CD4-positive, alpha-beta T cell treated with Interleukin-6 for 4 hours (primary cell): ENCODE data around the gene NEU4.

Experiments used
- DNase-seq: peaks from one replicate; pipeline ENCODE4 v3.0.0-alpha.2; 2020; ENCODE audit warnings: mixed read lengths

Gene NEU4

DNA sequence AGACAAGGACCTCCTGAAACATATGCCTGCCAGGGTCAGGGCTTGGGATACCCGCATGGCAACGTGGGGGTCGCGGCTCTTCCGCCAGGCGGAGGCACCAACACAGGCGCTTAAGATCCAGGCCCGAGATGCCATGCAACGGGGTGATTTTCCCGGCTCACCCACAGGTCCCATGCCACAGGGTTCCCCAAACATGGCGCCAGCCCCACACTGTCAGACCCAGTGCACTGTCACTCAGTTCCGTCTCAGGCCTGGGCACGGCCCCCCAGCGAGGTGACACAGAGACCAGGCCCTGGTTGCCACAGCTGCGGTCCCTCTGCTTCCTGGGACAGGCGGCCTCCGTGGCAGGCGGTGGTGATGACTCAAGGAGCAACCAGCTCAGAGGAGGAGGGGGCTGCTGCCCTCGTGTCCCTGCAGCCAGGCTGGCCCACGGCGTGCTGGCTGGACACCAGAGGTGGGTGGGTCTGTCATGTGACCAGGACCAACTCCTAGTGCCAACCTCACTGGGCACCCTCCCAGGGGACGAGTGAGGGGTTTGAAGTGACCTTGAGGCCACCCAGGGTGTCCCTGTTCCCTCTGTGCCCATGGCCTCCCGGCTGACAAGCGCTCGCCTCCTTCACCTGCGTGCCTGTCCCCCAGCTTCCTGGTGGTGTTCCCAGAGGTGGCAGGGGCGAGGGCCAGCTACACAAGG is 44.8 kb downstream of the NEU4 start:
- DNase-seq, result peak; percentile 34

DNA sequence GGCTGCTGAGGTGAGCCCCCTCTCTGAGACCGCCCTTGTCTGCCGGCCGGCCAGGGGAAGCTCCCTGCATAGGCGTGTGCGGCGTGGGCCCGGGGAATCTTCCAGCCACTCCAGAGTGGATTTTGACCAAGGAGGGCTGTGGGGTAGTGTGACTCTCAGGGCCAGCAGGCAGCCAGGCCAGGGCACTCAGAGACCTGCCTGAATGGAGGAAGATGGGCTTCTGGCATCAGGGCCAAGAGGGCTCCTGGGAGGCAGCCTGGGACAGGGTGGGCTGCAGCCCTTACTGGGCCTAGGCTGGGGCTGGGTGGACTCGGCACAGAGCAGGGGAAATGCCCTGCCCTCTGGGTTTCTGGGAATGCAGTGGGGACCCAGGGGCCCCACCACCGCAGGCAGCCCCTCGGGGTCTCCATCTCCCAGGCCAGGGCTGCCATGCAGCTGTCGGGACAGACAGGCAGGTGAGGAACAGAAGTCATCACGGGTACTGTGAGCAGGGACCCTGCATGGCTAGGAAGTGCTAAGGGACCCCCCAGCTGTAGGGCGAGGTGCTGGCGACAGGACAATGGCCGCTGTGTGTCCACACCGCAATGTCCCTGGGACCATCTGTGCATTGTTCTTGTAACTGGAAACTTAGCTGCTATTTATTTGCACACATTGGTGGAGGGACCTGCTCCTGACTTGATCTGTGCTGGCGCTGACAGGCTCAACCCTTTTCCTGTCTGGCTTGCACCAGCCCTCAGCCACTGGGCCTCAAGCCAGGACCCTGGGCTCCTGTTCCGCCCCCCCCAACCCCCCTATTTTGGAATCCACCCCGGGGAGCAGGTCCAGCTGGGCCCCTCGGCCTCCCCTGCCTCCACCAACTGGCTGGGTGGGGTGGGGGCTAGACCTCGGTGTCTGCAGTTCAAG is 45.6 kb downstream of the NEU4 start:
- peak; percentile 1 for DNase-seq

DNA sequence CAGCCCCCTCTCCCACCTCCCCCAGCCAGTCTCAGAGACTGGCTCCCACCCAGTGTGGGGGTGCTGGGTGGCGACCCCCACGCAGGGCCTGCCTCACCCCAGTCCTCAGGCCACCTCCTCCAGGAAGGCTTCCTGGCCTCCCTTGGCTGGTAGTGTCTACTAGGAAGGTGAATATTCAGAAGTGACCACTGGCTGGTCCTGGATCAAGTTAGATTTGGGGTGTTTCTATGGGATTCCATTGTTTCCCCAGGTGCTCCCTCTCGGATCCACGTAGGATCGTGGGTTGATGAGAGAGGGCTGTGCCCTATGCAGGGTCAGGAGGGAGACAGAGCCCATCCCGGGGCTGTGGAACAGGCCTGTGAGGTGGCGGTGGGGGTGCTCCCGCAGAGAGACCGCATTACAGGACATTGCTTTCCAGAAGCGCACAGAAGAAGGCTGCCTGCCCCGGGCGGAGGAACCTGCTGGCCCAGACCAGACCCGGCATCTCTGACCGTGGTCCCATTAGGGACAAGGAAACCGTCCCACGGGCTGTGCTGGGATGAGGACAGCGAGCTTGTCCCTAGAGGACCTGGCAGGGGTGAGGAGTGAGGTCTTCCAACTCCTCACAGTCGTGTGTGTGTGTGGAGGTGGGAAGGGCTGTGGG is 46.4 kb downstream of the NEU4 start:
- DNase-seq, result peak; percentile 1

DNA sequence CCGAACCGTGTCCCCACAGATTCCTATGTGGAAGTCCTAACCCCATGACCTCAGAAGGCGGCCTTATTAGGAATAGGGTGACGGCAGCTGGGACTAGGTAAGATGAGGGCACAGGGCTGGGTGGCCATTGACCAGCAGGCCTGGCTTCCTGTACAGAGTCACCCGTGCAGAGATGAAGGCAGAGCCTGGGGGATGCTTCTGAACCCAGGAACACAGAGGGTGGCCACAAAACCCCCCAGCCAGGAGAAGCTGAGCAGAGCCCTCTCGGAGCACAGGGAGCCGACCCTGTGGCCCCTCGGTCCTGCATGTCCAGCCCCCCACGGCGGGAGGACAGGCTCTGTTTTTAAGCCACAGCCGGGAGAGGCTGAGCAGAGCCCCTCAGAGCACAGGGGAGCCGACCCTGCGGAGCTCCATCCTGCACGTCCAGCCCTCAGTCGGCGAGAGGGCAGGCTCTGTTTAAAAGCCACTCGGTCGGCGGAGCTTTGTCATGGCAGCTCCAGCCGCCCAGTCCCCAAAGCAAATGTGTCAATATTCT is 47.0 kb downstream of the NEU4 start:
- DNase-seq, result no peak

DNA sequence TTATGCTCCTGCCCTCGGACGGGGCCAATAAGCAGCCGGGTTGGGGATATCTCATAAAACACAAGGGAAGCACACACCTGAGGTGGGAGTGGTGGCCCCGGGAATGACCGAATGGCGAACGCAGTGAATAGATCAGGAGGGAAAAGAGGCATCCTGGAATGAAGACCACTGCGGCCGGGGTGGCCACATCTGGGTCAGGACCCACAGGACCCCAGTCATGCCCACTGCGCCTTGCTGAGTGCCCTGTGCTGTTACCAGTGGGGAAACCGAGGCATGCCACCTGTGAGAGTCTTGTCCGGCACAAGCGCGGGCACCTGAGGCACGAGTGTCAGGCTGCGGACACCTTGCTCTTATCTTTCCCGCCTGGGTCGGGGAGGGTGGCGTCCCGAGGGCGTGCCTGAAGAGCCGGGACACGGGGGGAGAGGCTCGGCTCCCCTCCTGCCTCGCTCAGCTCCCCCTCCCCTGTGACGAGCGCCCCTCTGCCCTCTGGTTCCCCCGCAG is 48.1 kb downstream of the NEU4 start:
- peak; percentile 1 for DNase-seq

DNA sequence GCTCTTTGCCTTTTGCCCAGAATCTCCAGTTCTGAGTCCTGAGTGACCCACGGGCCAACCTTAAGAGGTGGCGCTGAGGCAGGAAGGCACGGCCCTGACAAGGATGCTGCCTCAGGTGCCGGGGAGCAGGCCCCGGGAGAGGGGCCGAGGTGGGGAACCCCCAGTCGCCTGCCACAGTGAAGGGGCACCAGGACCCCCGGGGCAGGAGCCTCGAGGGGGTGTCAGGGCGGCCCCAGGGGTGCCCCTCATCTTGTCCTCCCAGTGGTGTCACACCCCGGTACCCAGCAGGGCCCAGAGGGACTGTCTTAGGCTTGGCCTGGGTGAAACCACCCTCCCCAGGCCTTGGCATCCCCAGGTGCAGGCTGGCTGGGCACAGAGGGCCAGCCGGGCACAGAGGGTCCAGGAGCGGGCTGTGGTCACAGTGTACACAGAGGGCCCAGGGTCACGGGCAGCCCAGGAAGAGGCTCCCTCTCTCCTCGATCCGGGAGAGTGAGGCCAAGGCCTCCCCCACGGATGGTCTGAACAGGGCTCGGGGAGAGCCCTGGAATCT is 48.7 kb downstream of the NEU4 start:
- peak; percentile 2 for DNase-seq

DNA sequence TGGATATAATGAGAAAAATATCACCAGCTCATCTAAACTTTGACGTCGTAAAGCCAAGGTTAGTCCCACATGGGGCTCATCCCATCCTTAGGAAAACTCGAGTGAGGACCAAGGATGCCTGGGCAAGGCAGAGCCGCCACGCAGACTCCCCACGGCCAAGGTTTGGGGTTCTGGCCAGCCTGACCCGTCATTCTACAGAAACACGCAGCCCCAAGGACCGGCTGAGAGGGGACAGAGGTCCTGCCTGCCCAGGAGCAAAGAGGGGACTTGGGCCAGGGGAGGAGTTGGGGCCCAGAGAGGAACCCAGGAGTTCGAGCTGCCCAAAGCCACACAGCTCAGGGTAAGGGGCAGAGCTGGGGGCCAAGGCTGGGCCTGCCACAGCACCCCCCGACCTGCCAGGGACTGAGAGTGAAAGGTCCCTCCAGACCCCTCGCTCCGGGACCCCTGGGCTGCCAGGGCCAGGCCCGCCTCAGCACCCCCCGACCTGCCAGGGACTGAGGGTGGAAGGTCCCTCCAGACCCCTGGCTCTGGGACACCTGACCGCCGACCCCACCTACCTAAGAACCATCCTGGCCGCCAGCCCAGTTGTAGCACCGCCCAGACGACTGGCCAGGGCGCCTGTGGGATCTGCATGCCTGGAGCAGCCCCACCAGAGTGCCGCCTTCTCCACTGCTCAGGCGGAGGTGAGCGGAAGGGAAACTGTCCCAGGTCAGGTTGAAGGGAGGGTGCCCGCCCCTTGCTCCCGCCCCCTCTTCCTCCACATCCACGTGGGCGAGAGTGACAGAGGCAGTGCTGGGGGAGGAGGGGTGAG is 49.4 kb downstream of the NEU4 start, which contains the start of gene PDCD1:
PDCD1 (minus strand) TSS at position 689 of the 811 bp plus-strand sequence; CDS start at position 633, 56 bp downstream.
- peak; percentile 77 for DNase-seq

DNA sequence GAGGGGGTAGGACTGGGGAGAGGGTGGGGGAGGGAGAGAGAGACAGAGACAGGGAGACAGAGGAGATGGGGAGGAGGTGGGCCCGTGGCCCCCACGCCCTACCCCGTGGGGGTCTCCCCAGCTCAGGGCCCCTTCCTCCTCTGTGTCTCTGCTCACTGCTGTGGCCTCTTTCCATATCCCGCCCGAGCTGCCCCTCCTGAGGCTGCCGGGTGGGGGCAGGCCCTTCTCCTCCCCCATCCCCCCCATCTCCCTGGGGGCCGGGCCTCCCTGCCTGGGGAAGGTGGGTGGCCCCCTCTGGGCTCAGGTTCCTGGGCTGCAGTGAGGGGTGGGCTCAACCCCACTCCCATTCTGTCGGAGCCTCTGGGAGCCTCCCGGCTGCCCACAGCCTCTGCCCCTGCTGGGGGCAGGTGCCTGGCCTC is 50.0 kb downstream of the NEU4 start:
- DNase-seq, result no peak

DNA sequence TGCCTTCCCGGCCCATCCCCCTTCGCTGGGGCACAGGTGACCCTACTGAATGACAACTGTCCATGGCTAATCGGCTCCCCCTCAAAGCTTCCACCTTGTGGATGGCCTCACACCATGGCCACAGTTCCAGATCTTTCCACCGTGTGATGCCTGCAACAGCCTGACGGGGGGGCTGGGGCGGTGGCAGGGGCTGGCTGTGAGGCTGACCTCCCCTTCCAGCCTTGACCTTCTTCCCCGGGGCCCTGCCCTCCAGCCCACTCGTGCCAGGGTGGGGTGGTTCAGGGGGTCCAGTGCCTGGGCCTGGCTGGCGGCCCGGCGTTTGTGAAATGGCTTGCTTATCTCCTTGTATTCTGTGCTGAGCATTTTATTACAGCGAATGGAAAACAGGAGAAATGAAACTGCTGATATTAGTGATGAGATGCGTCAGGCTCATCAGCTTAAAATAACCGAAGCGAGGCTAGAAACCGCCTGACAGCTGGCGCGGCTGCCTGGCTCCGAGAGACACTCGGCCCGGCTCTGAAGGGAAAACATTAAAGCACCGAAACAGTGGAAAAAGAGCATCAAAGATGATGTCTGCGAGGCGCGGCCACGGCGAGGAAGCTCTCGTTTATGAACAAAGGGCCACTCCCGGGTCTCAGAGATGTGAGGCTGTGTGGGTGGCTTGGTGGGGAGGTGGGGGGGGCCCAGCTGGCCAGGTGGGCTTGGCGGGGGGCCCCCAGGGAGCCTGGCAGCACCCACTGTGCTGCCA is 50.6 kb downstream of the NEU4 start:
- DNase-seq, result peak; percentile 51

DNA sequence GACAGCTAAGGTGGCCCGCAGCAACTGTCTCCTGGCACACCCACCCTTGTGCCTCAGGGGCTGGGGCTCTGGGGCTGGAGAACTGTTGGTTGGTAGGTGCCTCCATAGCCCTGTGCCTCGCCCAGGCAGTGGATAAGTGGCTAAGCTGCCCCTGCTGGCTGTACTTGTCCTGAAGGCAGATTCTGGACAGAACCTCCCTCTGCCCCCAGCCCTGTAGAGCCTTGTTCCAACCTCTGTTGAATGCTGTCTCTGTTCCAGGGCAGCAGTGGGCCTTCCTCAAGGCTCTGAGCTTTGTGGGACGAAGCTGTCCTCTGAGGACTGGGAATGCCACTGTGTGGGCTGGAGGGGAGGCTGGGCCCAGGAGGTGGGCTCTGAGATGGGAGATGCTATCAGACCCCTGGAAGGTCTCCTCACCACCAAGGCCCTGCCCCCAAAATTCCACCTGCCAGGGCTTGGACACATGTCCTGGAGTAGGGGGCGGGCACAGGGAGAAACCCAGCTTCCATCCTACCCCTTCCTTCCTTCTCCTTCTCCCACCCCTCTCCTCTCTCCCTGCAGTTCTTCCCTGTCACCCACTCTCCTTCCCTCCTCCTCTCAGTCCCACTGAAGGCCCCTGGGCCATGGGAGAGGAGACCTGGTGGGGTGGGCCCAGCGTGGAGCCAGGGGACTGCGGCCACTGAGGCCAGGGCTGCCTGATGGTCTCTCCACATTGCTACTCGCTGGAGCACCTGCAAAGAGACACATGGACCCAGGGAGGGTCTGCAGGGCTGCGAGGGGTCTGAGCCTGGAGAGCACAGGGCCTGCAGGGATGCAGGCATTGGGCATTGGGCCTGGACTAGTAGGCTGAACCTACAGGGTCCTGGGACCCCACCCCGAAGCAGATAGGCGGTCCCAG is 51.4 kb downstream of the NEU4 start:
- DNase-seq, result peak; percentile 1

DNA sequence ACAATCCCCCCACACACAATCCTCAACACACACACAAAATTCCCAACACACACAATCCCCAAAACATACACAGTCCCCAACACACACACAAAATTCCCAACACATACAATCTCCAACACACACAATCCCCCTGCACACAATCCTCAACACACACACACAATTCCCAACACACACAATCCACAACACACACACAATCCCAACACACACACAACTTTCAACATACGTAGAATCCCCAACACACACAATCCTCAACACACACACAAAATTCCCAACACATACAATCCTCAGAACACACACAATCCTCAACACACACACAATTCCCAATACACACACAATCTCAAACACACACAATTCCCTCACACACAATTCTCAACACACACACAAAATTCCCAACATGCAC is 52.3 kb downstream of the NEU4 start:
- DNase-seq, result no peak

DNA sequence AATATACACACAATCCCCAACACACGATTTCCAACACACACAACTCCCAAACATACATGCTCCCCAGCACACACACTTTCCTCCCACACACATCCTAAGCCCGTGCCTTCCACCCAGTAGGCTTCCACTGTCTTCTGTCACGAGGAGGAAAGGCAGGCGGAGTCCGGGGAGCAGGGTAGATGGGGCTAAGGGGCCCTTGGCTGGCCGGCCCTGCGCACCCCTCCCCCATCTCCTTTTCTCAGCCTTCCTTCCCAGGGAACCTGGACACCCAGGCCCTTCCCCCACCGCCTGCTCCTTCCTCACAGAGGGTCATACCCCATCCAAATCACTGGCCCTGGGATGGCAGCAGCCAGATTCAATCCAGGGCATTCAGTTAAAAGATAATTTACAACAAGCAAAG is 53.1 kb downstream of the NEU4 start:
- DNase-seq, result no peak

DNA sequence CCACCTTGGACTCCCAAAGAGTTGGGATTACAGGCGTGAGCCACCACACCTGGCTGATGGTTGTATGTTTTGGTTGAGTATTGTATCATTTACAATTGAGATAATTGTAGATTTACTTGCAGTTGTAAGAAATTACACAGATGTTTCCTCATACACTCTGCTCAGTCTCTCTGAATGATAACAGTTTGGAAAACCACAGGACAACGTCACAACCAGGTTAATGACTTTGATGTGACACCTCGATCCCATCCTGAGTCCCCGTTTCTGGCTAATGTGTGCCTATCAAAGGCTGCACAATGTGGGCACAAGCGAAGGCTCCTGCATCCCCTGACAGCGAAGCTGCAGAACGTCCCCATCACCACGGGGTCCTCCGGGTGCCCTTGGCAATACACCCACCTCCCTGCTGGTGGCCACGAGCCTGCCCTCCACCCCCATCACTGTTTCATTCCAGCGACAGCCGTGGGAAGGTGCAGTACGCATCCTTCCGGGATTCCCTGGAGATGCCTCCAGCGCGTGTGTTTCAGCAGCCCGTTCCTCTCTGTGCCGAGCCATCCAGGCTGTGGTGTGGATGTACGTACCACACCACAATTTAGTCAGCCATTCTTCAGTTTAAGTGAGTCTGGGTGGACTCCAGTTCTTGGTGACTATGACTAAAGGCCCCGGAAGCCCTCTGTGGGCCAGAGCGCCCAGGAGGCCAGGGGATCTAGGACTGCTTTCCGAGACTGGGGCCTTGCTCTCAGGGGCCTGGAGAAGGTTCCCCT is 54.0 kb downstream of the NEU4 start:
- peak; percentile 0 for DNase-seq

DNA sequence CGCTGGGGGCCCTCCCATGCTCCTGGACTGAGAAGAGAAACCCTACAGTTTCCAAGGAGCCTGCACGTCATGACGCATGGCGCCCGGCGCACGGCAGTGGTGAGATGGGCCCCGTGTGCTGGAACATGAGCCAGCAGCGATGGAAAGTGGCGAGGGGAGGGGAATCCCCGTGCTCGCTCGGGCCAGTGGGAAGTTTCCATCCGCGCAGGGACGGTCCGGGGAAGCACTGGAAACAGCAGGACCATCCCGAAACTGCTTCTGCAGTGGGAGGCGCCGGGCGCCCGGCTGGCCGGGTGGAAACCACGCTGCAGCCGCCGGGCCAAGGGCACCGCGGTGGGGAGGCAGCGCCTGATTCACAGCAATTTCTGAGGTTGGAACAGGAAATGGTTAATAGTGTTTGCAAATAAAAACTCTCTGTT is 54.6 kb downstream of the NEU4 start:
- DNase-seq, result peak; percentile 34

DNA sequence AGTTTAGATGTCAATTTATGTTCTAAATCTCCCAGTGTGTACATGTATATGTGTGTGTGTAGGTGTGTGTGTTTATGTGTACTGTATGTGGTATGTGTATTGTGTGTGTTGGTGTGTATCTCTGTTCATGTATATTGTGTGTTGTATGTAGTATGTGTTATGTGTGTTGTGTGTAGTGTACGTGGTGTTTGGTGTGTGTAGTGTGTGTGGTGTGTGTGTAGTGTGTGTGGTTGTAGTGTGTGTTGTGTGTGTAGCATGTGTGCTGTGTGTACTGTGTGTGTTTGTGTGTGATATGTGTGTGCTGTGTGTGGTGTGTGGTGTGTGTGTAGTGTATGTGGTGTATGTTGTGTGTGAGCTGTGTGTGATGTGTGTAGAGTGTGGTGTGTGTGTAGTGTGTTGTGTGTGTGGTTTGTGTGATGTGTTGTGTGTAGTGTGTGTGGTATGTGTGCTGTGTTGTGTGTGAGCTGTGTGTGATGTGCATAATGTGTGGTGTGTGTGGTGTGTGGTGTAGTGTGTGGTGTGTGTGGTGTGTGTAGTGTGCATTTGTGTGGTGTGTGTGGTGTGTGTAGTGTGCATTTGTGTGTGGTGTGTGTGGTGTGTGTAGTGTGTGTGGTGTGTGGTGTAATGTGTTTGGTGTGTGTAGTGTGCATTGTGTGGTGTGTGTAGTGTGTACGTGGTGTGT is 55.3 kb downstream of the NEU4 start:
- no peak for DNase-seq

DNA sequence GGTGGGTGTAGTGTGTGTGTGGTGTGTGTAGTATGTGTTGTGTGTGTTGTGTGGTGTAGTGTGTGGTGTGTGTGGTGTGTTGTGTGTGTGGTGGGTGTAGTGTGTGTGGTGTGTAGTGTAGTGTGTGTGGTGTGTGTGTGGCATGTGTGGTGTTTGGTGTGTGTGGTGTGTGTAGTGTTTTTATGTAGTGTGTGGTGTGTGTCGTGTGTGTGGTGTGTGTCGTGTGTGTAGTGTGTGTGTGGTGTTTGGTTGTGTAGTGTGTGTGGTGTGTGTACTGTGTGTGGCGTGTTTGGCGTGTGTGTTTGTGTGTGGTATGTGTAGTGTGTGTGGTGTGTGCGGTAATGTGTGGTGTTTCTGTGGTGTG is 55.8 kb downstream of the NEU4 start:
- peak; percentile 0 for DNase-seq

DNA sequence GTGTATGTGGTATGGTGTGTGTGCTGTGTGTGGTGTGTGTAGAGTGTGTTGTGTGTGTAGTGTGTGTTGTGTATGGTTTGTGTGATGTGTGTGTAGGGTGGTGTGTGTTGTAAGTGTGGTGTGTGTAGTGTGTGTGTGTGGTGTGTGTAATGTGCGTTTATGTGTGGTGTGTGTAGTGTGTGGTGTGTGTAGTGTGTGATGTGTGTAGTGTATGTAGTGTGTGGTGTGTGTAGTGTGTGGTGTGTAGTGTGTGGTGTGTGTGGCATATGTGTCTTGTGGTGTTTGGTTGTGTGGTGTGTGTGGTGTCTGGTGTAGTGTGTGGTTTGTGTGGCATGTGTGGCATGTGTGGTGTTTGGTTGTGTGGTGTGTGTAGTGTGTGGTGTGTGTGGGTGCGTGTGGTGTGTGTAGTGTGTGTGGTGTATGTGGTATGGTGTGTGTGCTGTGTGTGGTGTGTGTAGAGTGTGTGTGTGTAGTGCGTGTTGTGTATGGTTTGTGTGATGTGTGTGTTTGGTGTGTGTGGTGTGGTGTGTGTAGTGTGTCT is 56.5 kb downstream of the NEU4 start:
- peak; percentile 0 for DNase-seq
